MG63 (cell line): Measurements from ENCODE around the gene SUGP1. TPM values are rescaled to one million over a fixed set of nuclear protein-coding genes. Genes with fewer than 3 reads are reported as not detected.

Experiments used
- DNase-seq: peaks from one replicate; pipeline ENCODE4 v3.0.0-alpha.2; 2020
- H3K27me3 ChIP-seq: fragments of 250-450 bp; sonication (Bioruptor Pico); 2 replicates; pipeline ENCODE4 v1.5.1; 2020; ENCODE audit warnings: mild to moderate bottlenecking, moderate library complexity
- H3K36me3 ChIP-seq: fragments of 250-450 bp; sonication (Bioruptor Pico); 2 replicates; pipeline ENCODE4 v1.5.1; 2020; ENCODE audit warnings: mild to moderate bottlenecking, moderate library complexity
- H3K4me3 ChIP-seq: fragments of 250-450 bp; sonication (Bioruptor Pico); 2 replicates; pipeline ENCODE4 v1.5.1; 2020; ENCODE audit warnings: mild to moderate bottlenecking, moderate library complexity
- H3K9me3 ChIP-seq: fragments of 250-450 bp; sonication (Bioruptor Pico); 2 replicates; pipeline ENCODE4 v1.5.1; 2020; ENCODE audit warnings: mild to moderate bottlenecking, moderate library complexity
- total RNA-seq: library from RNA; depleted of rRNA; stranded (reverse); fragments of >200 nt; shearing (Covaris generic); gene quantifications from 2 replicates; pipeline ENCODE4 v1.2.3, GENCODE V29; 2014; ENCODE audit warnings: low replicate concordance

Gene SUGP1
- total RNA-seq, 1 experiment from 2014 or later = 28.9 TPM

- peaks cover 69% of the 10 kb centered on the region for H3K36me3 ChIP-seq
- H3K4me3 ChIP-seq = no peak overlapping the region
- peaks cover 5% of the 10 kb centered on the region; the same call in 1 of the 2 replicates for H3K27me3 ChIP-seq
- DNase-seq = no peak
- no peaks in the 10 kb centered on the region for H3K9me3 ChIP-seq
These were observed 42.0 kb downstream of the SUGP1 start for GRCh38 chr19:19278315-19278714.

GRCh38 chr19:19276851-19277250 is 43.5 kb downstream of the SUGP1 start:
- Histone ChIP-seq H3K9me3 (no peaks in the 10 kb centered on the region), H3K36me3 (peaks cover 57% of the 10 kb centered on the region), H3K4me3 (no peak overlapping the region), H3K27me3 (peaks cover 6% of the 10 kb centered on the region)
- DNase-seq = no peak

GRCh38 chr19:19276386-19276785 is 43.9 kb downstream of the SUGP1 start:
- Histone ChIP-seq H3K36me3 (peaks cover 52% of the 10 kb centered on the region), H3K9me3 (no peaks in the 10 kb centered on the region), H3K27me3 (peaks cover 6% of the 10 kb centered on the region), H3K4me3 (no peak overlapping the region)
- DNase-seq = no peak

GRCh38 chr19:19274716-19275565 is 45.4 kb downstream of the SUGP1 start:
- H3K9me3 ChIP-seq = no peaks in the 10 kb centered on the region
- H3K27me3 ChIP-seq = peaks cover 6% of the 10 kb centered on the region
- H3K36me3 ChIP-seq = peaks cover 38% of the 10 kb centered on the region
- no peak for DNase-seq
- H3K4me3 ChIP-seq = no peak overlapping the region

GRCh38 chr19:19274146-19274545 is 46.2 kb downstream of the SUGP1 start:
- H3K27me3 ChIP-seq = peaks cover 13% of the 10 kb centered on the region
- 0 out of 2 replicates have a peak, but pooled peaks cover 1% of the 10 kb centered on the region for H3K9me3 ChIP-seq
- DNase-seq = no peak
- no peak overlapping the region for H3K4me3 ChIP-seq
- H3K36me3 ChIP-seq = peaks cover 30% of the 10 kb centered on the region

- no peak for DNase-seq
- 0 out of 2 replicates have a peak, but pooled peaks cover 2% of the 10 kb centered on the region for H3K9me3 ChIP-seq
- H3K4me3 ChIP-seq = no peak overlapping the region
- H3K36me3 ChIP-seq = peaks cover 18% of the 10 kb centered on the region
- H3K27me3 ChIP-seq = peaks cover 17% of the 10 kb centered on the region
These were observed 48.3 kb downstream of the SUGP1 start for GRCh38 chr19:19271828-19272599.

GRCh38 chr19:19270749-19271571 is 49.3 kb downstream of the SUGP1 start:
- DNase-seq = no peak
- peaks cover 17% of the 10 kb centered on the region for H3K27me3 ChIP-seq
- no peak overlapping the region for H3K4me3 ChIP-seq
- 0 out of 2 replicates have a peak, but pooled peaks cover 2% of the 10 kb centered on the region for H3K9me3 ChIP-seq
- peaks cover 8% of the 10 kb centered on the region for H3K36me3 ChIP-seq

GRCh38 chr19:19269952-19270694 is 50.2 kb downstream of the SUGP1 start:
- Histone ChIP-seq H3K9me3 (0 out of 2 replicates have a peak, but pooled peaks cover 2% of the 10 kb centered on the region), H3K4me3 (no peak overlapping the region), H3K36me3 (peaks cover 2% of the 10 kb centered on the region; the same call in 1 of the 2 replicates), H3K27me3 (peaks cover 17% of the 10 kb centered on the region)
- DNase-seq = no peak

- DNase-seq = no peak
- Histone ChIP-seq H3K27me3 (peaks cover 18% of the 10 kb centered on the region), H3K4me3 (no peak overlapping the region), H3K36me3 (no peaks in the 10 kb centered on the region), H3K9me3 (0 out of 2 replicates have a peak, but pooled peaks cover 2% of the 10 kb centered on the region)
These were observed 51.6 kb downstream of the SUGP1 start for GRCh38 chr19:19268453-19269385.

- 0 out of 2 replicates have a peak, but pooled peaks cover 2% of the 10 kb centered on the region for H3K9me3 ChIP-seq
- H3K36me3 ChIP-seq = no peaks in the 10 kb centered on the region
- no peak for DNase-seq
- no peak overlapping the region for H3K4me3 ChIP-seq
- peaks cover 24% of the 10 kb centered on the region for H3K27me3 ChIP-seq
These were observed 53.0 kb downstream of the SUGP1 start for GRCh38 chr19:19267305-19267704.

- Histone ChIP-seq H3K36me3 (no peaks in the 10 kb centered on the region), H3K27me3 (peaks cover 25% of the 10 kb centered on the region), H3K4me3 (no peak overlapping the region), H3K9me3 (peaks cover 17% of the 10 kb centered on the region)
- no peak for DNase-seq
These were observed 56.3 kb downstream of the SUGP1 start for GRCh38 chr19:19263886-19264487.

- no peak for DNase-seq
- peaks cover 24% of the 10 kb centered on the region for H3K27me3 ChIP-seq
- H3K9me3 ChIP-seq = peaks cover 17% of the 10 kb centered on the region
- no peaks in the 10 kb centered on the region for H3K36me3 ChIP-seq
- H3K4me3 ChIP-seq = no peak overlapping the region
These were observed 57.9 kb downstream of the SUGP1 start for GRCh38 chr19:19262190-19263057.

GRCh38 chr19:19261350-19262189 is 58.7 kb downstream of the SUGP1 start:
- DNase-seq = no peak
- peaks cover 17% of the 10 kb centered on the region for H3K9me3 ChIP-seq
- no peak overlapping the region for H3K4me3 ChIP-seq
- peaks cover 33% of the 10 kb centered on the region for H3K27me3 ChIP-seq
- H3K36me3 ChIP-seq = no peaks in the 10 kb centered on the region
